MCF 10A (cell line): Measurements from ENCODE around the gene ELMO1. TPM values are rescaled to one million over a fixed set of nuclear protein-coding genes. Genes with fewer than 3 reads are reported as not detected.

Experiments used
- BruUV-seq: library from RNA; stranded (reverse); fragments of 400-500 nt; replicated peaks from 2 replicates; lab custom pipeline; 2021; lab: Mats Ljungman, UMichigan
- CTCF ChIA-PET: fragments of 300-600 bp; sonication (Branson Sonifier 250); formaldehyde crosslinking; extraction: SDS; loops from one replicate; lab custom pipeline; 2021; ENCODE audit warnings: antibody characterized with exemption, inconsistent platforms; lab: Yijun Ruan, JAX
- POLR2A ChIA-PET: fragments of 300-600, 350-650 bp; sonication (Branson Sonifier 250); formaldehyde crosslinking; extraction: SDS; loops from one replicate; lab custom pipeline; 2020; ENCODE audit warnings: antibody characterized with exemption, inconsistent platforms; lab: Yijun Ruan, JAX
- DNase-seq: peaks from one replicate; pipeline ENCODE4 v3.0.0-alpha.2; 2018; ENCODE audit not compliant: unreplicated experiment
- H3K27ac Mint-ChIP-seq: one replicate; pipeline ENCODE4 v1.8.0; 2022; ENCODE audit warnings: mild to moderate bottlenecking, low read depth, mixed read lengths; ENCODE audit not compliant: unreplicated experiment
- H3K27me3 Mint-ChIP-seq: one replicate; pipeline ENCODE4 v1.8.0; 2022; ENCODE audit warnings: mixed read lengths; ENCODE audit not compliant: insufficient read depth, unreplicated experiment
- H3K36me3 Mint-ChIP-seq: one replicate; pipeline ENCODE4 v1.8.0; 2022; ENCODE audit warnings: mild to moderate bottlenecking, moderate library complexity, mixed read lengths; ENCODE audit not compliant: insufficient read depth, unreplicated experiment
- H3K4me1 Mint-ChIP-seq: one replicate; pipeline ENCODE4 v1.8.0; 2022; ENCODE audit warnings: mixed read lengths; ENCODE audit not compliant: insufficient read depth, unreplicated experiment
- H3K4me3 Mint-ChIP-seq: one replicate; pipeline ENCODE4 v1.8.0; 2022; ENCODE audit warnings: mild to moderate bottlenecking, moderate library complexity, mixed read lengths; ENCODE audit not compliant: unreplicated experiment
- H3K9me3 Mint-ChIP-seq: one replicate; pipeline ENCODE4 v1.8.0; 2022; ENCODE audit warnings: mixed read lengths; ENCODE audit not compliant: unreplicated experiment
- intact Hi-C: fragments of 100-400 bp; cut with micrococcal nuclease; formaldehyde crosslinking; loops from 2 replicates; pipeline ENCODE4 v1.14.1; 2022
- total RNA-seq: library from RNA; stranded (reverse); gene quantifications from 2 replicates; pipeline ENCODE4 v1.2.3, GENCODE V29; 2022
- TF ChIP-seq, protein P1 (sequence below): fragments of 200-600 bp; IDR thresholded peaks from one replicate; pipeline ENCODE4 v1.8.0; 2022; ENCODE audit warnings: antibody characterized with exemption, mild to moderate bottlenecking; ENCODE audit not compliant: unreplicated experiment

The ELMO1 gene
- total RNA-seq, 1 experiment from 2014 or later: 0.30 TPM

- ChIA-PET POLR2A (no interaction called here), CTCF (interaction anchor here (0.6 kb wide), 1 partner anchor 161 kb away, joined by 3 read pairs; no protein-coding TSS in a partner anchor)
- Mint-ChIP-seq H3K36me3 (no peaks in the 10 kb centered on the region), H3K4me3 (no peak overlapping the region), H3K4me1 (no peaks in the 10 kb centered on the region), H3K9me3 (no peaks in the 10 kb centered on the region), H3K27me3 (no peaks in the 10 kb centered on the region), H3K27ac (no peak overlapping the region)
- DNase-seq: no peak
- no TSS peak for BruUV-seq
- intact Hi-C loops: no loop called here
- TF ChIP-seq, protein P1, sequence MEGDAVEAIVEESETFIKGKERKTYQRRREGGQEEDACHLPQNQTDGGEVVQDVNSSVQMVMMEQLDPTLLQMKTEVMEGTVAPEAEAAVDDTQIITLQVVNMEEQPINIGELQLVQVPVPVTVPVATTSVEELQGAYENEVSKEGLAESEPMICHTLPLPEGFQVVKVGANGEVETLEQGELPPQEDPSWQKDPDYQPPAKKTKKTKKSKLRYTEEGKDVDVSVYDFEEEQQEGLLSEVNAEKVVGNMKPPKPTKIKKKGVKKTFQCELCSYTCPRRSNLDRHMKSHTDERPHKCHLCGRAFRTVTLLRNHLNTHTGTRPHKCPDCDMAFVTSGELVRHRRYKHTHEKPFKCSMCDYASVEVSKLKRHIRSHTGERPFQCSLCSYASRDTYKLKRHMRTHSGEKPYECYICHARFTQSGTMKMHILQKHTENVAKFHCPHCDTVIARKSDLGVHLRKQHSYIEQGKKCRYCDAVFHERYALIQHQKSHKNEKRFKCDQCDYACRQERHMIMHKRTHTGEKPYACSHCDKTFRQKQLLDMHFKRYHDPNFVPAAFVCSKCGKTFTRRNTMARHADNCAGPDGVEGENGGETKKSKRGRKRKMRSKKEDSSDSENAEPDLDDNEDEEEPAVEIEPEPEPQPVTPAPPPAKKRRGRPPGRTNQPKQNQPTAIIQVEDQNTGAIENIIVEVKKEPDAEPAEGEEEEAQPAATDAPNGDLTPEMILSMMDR: no peak
Observed at GRCh38 chr7:37395618-37396259, 52.9 kb downstream of the ELMO1 start.

- TF ChIP-seq, protein P1: no peak
- Mint-ChIP-seq H3K27me3 (no peaks in the 10 kb centered on the region), H3K27ac (no peak overlapping the region), H3K36me3 (no peaks in the 10 kb centered on the region), H3K4me3 (no peak overlapping the region), H3K4me1 (no peaks in the 10 kb centered on the region), H3K9me3 (no peaks in the 10 kb centered on the region)
- ChIA-PET CTCF (no interaction called here), POLR2A (no interaction called here)
- intact Hi-C loops: no loop called here
- no TSS peak for BruUV-seq
- DNase-seq: no peak
Observed at GRCh38 chr7:37394158-37394557, 54.5 kb downstream of the ELMO1 start.

- H3K4me1 Mint-ChIP-seq: no peaks in the 10 kb centered on the region
- H3K27me3 Mint-ChIP-seq: no peaks in the 10 kb centered on the region
- no peaks in the 10 kb centered on the region for H3K9me3 Mint-ChIP-seq
- BruUV-seq: no TSS peak
- TF ChIP-seq, protein P1: no peak
- POLR2A ChIA-PET: no interaction called here
- H3K36me3 Mint-ChIP-seq: no peaks in the 10 kb centered on the region
- H3K4me3 Mint-ChIP-seq: no peak overlapping the region
- DNase-seq: no peak
- intact Hi-C loops: no loop called here
- CTCF ChIA-PET: no interaction called here
- no peak overlapping the region for H3K27ac Mint-ChIP-seq
Observed at GRCh38 chr7:37393476-37393875, 55.2 kb downstream of the ELMO1 start.

GRCh38 chr7:37392673-37393017, 56.0 kb downstream of the ELMO1 start:
- H3K27ac Mint-ChIP-seq: no peak overlapping the region
- no peaks in the 10 kb centered on the region for H3K27me3 Mint-ChIP-seq
- no TSS peak for BruUV-seq
- intact Hi-C loops: no loop called here
- no peak overlapping the region for H3K4me3 Mint-ChIP-seq
- CTCF ChIA-PET: interaction anchor here (0.6 to 0.7 kb wide), 4 partner anchors 15 to 462 kb away, joined by 3 to 4 read pairs (median 3); no protein-coding TSS in a partner anchor
- no peak for DNase-seq
- H3K9me3 Mint-ChIP-seq: no peaks in the 10 kb centered on the region
- POLR2A ChIA-PET: no interaction called here
- TF ChIP-seq, protein P1: no peak
- H3K36me3 Mint-ChIP-seq: no peaks in the 10 kb centered on the region
- no peaks in the 10 kb centered on the region for H3K4me1 Mint-ChIP-seq
